ENCODE measurements around the gene MFAP4. TPM values are rescaled to one million over a fixed set of nuclear protein-coding genes. Genes with fewer than 3 reads are reported as not detected.

MFAP4 gene
- total RNA-seq, 1 experiment from 2014 or later = 24.8 TPM

- no peak overlapping the region for H3K4me3 ChIP-seq (ENCODE audit: insufficient read depth, low read depth, low read length)
- peaks cover 35% of the 10 kb centered on the region for H3K36me3 ChIP-seq (replicated peaks; ENCODE audit: control insufficient read depth, insufficient read depth, low read length)
- H3K27me3 ChIP-seq (ENCODE audit: control insufficient read depth, insufficient read depth, low read length) = no peaks in the 10 kb centered on the region
- DNase-seq = peak; percentile 63
Observed at GRCh38 chr17:19384723-19385391, 2.1 kb downstream of the MFAP4 start.

GRCh38 chr17:19383681-19384470, 3.1 kb downstream of the MFAP4 start:
- DNase-seq = no peak
- H3K36me3 ChIP-seq (replicated peaks; ENCODE audit: control insufficient read depth, insufficient read depth, low read length) = peaks cover 39% of the 10 kb centered on the region
- no peak overlapping the region for H3K4me3 ChIP-seq (ENCODE audit: insufficient read depth, low read depth, low read length)
- no peaks in the 10 kb centered on the region for H3K27me3 ChIP-seq (ENCODE audit: control insufficient read depth, insufficient read depth, low read length)

- no peak overlapping the region for H3K4me3 ChIP-seq (ENCODE audit: insufficient read depth, low read depth, low read length)
- H3K27me3 ChIP-seq (ENCODE audit: control insufficient read depth, insufficient read depth, low read length) = no peaks in the 10 kb centered on the region
- H3K36me3 ChIP-seq (replicated peaks; ENCODE audit: control insufficient read depth, insufficient read depth, low read length) = peaks cover 39% of the 10 kb centered on the region
- no peak for DNase-seq
Observed at GRCh38 chr17:19382531-19383444, 4.2 kb downstream of the MFAP4 start.

- Histone ChIP-seq H3K4me3 (ENCODE audit: insufficient read depth, low read depth, low read length) (no peak overlapping the region), H3K36me3 (replicated peaks; ENCODE audit: control insufficient read depth, insufficient read depth, low read length) (peaks cover 39% of the 10 kb centered on the region)
Observed at GRCh38 chr17:19381741-19382444, 5.1 kb downstream of the MFAP4 start.

GRCh38 chr17:19381361-19381740, 5.6 kb downstream of the MFAP4 start:
- no peaks in the 10 kb centered on the region for H3K27me3 ChIP-seq (ENCODE audit: control insufficient read depth, insufficient read depth, low read length)
- peaks cover 39% of the 10 kb centered on the region for H3K36me3 ChIP-seq (replicated peaks; ENCODE audit: control insufficient read depth, insufficient read depth, low read length)
- H3K4me3 ChIP-seq (ENCODE audit: insufficient read depth, low read depth, low read length) = no peak overlapping the region
- no peak for DNase-seq

More at GRCh38 chr17:19381741-19382444, 5.1 kb downstream of the MFAP4 start:
- DNase-seq = no peak
- no peaks in the 10 kb centered on the region for H3K27me3 ChIP-seq (ENCODE audit: control insufficient read depth, insufficient read depth, low read length)

GRCh38 chr17:19380481-19381301, 6.3 kb downstream of the MFAP4 start:
- Histone ChIP-seq H3K27me3 (ENCODE audit: control insufficient read depth, insufficient read depth, low read length) (no peaks in the 10 kb centered on the region), H3K36me3 (replicated peaks; ENCODE audit: control insufficient read depth, insufficient read depth, low read length) (peaks cover 39% of the 10 kb centered on the region), H3K4me3 (ENCODE audit: insufficient read depth, low read depth, low read length) (no peak overlapping the region)
- no peak for DNase-seq

- peaks cover 36% of the 10 kb centered on the region for H3K36me3 ChIP-seq (replicated peaks; ENCODE audit: control insufficient read depth, insufficient read depth, low read length)
Observed at GRCh38 chr17:19379361-19380065, 7.5 kb downstream of the MFAP4 start.

GRCh38 chr17:19378416-19379360, 8.3 kb downstream of the MFAP4 start, which contains the start of gene MAPK7:
MAPK7 (plus strand) TSS chr17:19378498; CDS start chr17:19378901, 403 bp downstream.
- H3K4me3 ChIP-seq (ENCODE audit: insufficient read depth, low read depth, low read length) = peak within 1 kb of the TSS; percentile 89
- H3K36me3 ChIP-seq (replicated peaks; ENCODE audit: control insufficient read depth, insufficient read depth, low read length) = peaks cover 31% of the 10 kb centered on the region
- no peaks in the 10 kb centered on the region for H3K27me3 ChIP-seq (ENCODE audit: control insufficient read depth, insufficient read depth, low read length)
- peak; percentile 98 for DNase-seq

More at GRCh38 chr17:19379361-19380065, 7.5 kb downstream of the MFAP4 start:
- Histone ChIP-seq H3K27me3 (ENCODE audit: control insufficient read depth, insufficient read depth, low read length) (no peaks in the 10 kb centered on the region), H3K4me3 (ENCODE audit: insufficient read depth, low read depth, low read length) (peak overlapping the region; percentile 89)
- no peak for DNase-seq

GRCh38 chr17:19377602-19378415, 9.2 kb downstream of the MFAP4 start:
- Histone ChIP-seq H3K36me3 (replicated peaks; ENCODE audit: control insufficient read depth, insufficient read depth, low read length) (peaks cover 24% of the 10 kb centered on the region), H3K27me3 (ENCODE audit: control insufficient read depth, insufficient read depth, low read length) (no peaks in the 10 kb centered on the region), H3K4me3 (ENCODE audit: insufficient read depth, low read depth, low read length) (peak overlapping the region; percentile 89)
- DNase-seq = peak; percentile 100

GRCh38 chr17:19376811-19377210, 10.2 kb downstream of the MFAP4 start:
- DNase-seq = no peak
- no peaks in the 10 kb centered on the region for H3K27me3 ChIP-seq (ENCODE audit: control insufficient read depth, insufficient read depth, low read length)

GRCh38 chr17:19375732-19376131, 11.3 kb downstream of the MFAP4 start:
- Histone ChIP-seq H3K27me3 (ENCODE audit: control insufficient read depth, insufficient read depth, low read length) (no peaks in the 10 kb centered on the region), H3K36me3 (replicated peaks; ENCODE audit: control insufficient read depth, insufficient read depth, low read length) (peaks cover 15% of the 10 kb centered on the region), H3K4me3 (ENCODE audit: insufficient read depth, low read depth, low read length) (no peak overlapping the region)
- no peak for DNase-seq

More at GRCh38 chr17:19376811-19377210, 10.2 kb downstream of the MFAP4 start:
- peak overlapping the region; percentile 77 for H3K4me3 ChIP-seq (ENCODE audit: insufficient read depth, low read depth, low read length)
- peaks cover 21% of the 10 kb centered on the region for H3K36me3 ChIP-seq (replicated peaks; ENCODE audit: control insufficient read depth, insufficient read depth, low read length)
